Mesendoderm (in vitro differentiated cells): ENCODE data around the gene SERINC2.

ENCODE experiments used
- DNase-seq: peaks from one replicate; pipeline ENCODE4 v3.0.0; 2013
- H2AK5ac ChIP-seq: 2 replicates; pipeline ENCODE4 v1.6.1; 2013; ENCODE audit warnings: low read length, inconsistent platforms
- H2BK120ac ChIP-seq: 2 replicates; pipeline ENCODE4 v1.6.1; 2013; ENCODE audit warnings: low read depth, mild to moderate bottlenecking, low read length, moderate library complexity, mixed read lengths
- H2BK15ac ChIP-seq: replicated peaks from 2 replicates; pipeline ENCODE4 v1.6.1; 2013; ENCODE audit warnings: low read depth, mild to moderate bottlenecking, moderate library complexity
- H2BK5ac ChIP-seq: 2 replicates; pipeline ENCODE4 v1.6.1; 2013; ENCODE audit warnings: low read length, inconsistent platforms
- H3K18ac ChIP-seq: 2 replicates; pipeline ENCODE4 v1.6.1; 2013; ENCODE audit warnings: mild to moderate bottlenecking, low read length, mixed read lengths
- H3K23ac ChIP-seq: one replicate; pipeline ENCODE4 v1.6.1; 2013; ENCODE audit warnings: low read length
- H3K27ac ChIP-seq: 2 replicates; pipeline ENCODE4 v1.5.1; 2013; ENCODE audit warnings: low read depth, mild to moderate bottlenecking, inconsistent platforms, low read length, moderate library complexity
- H3K27me3 ChIP-seq: 2 replicates; pipeline ENCODE4 v1.6.1; 2013; ENCODE audit warnings: low read length, control low read depth, mild to moderate bottlenecking, inconsistent platforms; ENCODE audit not compliant: insufficient read depth, poor library complexity
- H3K36me3 ChIP-seq: 2 replicates; pipeline ENCODE4 v1.6.1; 2013; ENCODE audit warnings: low read length, inconsistent platforms; ENCODE audit not compliant: control insufficient read depth, insufficient read depth
- H3K4ac ChIP-seq: one replicate; pipeline ENCODE4 v1.6.1; 2013; ENCODE audit warnings: low read depth, mild to moderate bottlenecking, low read length, moderate library complexity
- H3K4me1 ChIP-seq: 2 replicates; pipeline ENCODE4 v1.6.1; 2013; ENCODE audit warnings: low read depth, low read length, inconsistent platforms; ENCODE audit not compliant: control insufficient read depth
- H3K4me2 ChIP-seq: 2 replicates; pipeline ENCODE4 v1.6.1; 2013; ENCODE audit warnings: low read length
- H3K4me3 ChIP-seq: 2 replicates; pipeline ENCODE4 v1.5.1; 2013; ENCODE audit warnings: mild to moderate bottlenecking, low read length
- H3K56ac ChIP-seq: one replicate; pipeline ENCODE4 v1.6.1; 2013; ENCODE audit warnings: low read length
- H3K79me1 ChIP-seq: 2 replicates; pipeline ENCODE4 v1.6.1; 2013; ENCODE audit warnings: low read length, inconsistent platforms
- H3K79me2 ChIP-seq: 2 replicates; pipeline ENCODE4 v1.6.1; 2013; ENCODE audit warnings: mild to moderate bottlenecking, low read length; ENCODE audit not compliant: control insufficient read depth, insufficient read depth
- H3K9ac ChIP-seq: 2 replicates; pipeline ENCODE4 v1.6.1; 2013; ENCODE audit warnings: low read length, inconsistent platforms
- H4K5ac ChIP-seq: one replicate; pipeline ENCODE4 v1.6.1; 2013; ENCODE audit warnings: low read length
- H4K8ac ChIP-seq: one replicate; pipeline ENCODE4 v1.6.1; 2013; ENCODE audit warnings: low read depth, mild to moderate bottlenecking, control low read depth, low read length, moderate library complexity
- WGBS: extraction: QIAGEN DNeasy Blood & Tissue Kit; methylation state at CpG from one replicate; pipeline ENCODE4 v1.1.7; 2013; ENCODE audit warnings: low lambda C conversion rate, missing lambda C conversion rate; ENCODE audit not compliant: insufficient coverage; ENCODE audit errors: extremely low coverage; 5-methylcytosine and 5-hydroxymethylcytosine counted together

SERINC2 gene

GRCh38 chr1:31405578-31406245 is 7.3 kb upstream of the SERINC2 start:
- no peak overlapping the region for H2AK5ac ChIP-seq
- H2BK120ac ChIP-seq, result no peak overlapping the region
- no peaks in the 10 kb centered on the region for H3K27me3 ChIP-seq
- no peak overlapping the region for H3K4me3 ChIP-seq
- DNase-seq, result no peak
- no peaks in the 10 kb centered on the region for H3K79me2 ChIP-seq
- no peaks in the 10 kb centered on the region for H3K36me3 ChIP-seq
- H3K4ac ChIP-seq, result no peak overlapping the region
- no peaks in the 10 kb centered on the region for H3K4me1 ChIP-seq
- no peak overlapping the region for H2BK5ac ChIP-seq
- H3K9ac ChIP-seq, result no peak overlapping the region
- WGBS, result no CpG with 5 or more reads among the region's 6 CpGs
- H4K8ac ChIP-seq, result no peak overlapping the region
- no peak overlapping the region for H3K23ac ChIP-seq
- no peaks in the 10 kb centered on the region for H3K79me1 ChIP-seq
- no peak overlapping the region for H3K27ac ChIP-seq
- no peak overlapping the region for H3K56ac ChIP-seq
- no peak overlapping the region for H2BK15ac ChIP-seq
- H3K4me2 ChIP-seq, result no peak overlapping the region
- no peak overlapping the region for H3K18ac ChIP-seq
- H4K5ac ChIP-seq, result no peak overlapping the region

GRCh38 chr1:31407029-31407626 is 5.9 kb upstream of the SERINC2 start:
- Histone ChIP-seq H3K18ac (no peak overlapping the region), H2BK5ac (no peak overlapping the region), H3K9ac (no peak overlapping the region), H3K23ac (no peak overlapping the region), H4K5ac (no peak overlapping the region), H3K4me1 (no peaks in the 10 kb centered on the region), H3K4ac (no peak overlapping the region), H2BK15ac (no peak overlapping the region), H4K8ac (no peak overlapping the region), H3K79me1 (no peaks in the 10 kb centered on the region), H3K4me3 (no peak overlapping the region), H3K4me2 (no peak overlapping the region), H3K56ac (no peak overlapping the region), H3K36me3 (no peaks in the 10 kb centered on the region), H2AK5ac (no peak overlapping the region), H2BK120ac (no peak overlapping the region), H3K27ac (no peak overlapping the region), H3K79me2 (no peaks in the 10 kb centered on the region), H3K27me3 (no peaks in the 10 kb centered on the region)
- no peak for DNase-seq
- no CpG with 5 or more reads among the region's 18 CpGs for WGBS

GRCh38 chr1:31408788-31409318 is 4.2 kb upstream of the SERINC2 start:
- H3K9ac ChIP-seq, result no peak overlapping the region
- no peak overlapping the region for H3K4me3 ChIP-seq
- no peaks in the 10 kb centered on the region for H3K79me2 ChIP-seq
- no peak overlapping the region for H2BK15ac ChIP-seq
- no peak overlapping the region for H3K4ac ChIP-seq
- peaks cover 2% of the 10 kb centered on the region for H3K4me1 ChIP-seq
- DNase-seq, result no peak
- H3K23ac ChIP-seq, result no peak overlapping the region
- no peak overlapping the region for H2AK5ac ChIP-seq
- H3K27ac ChIP-seq, result no peak overlapping the region
- no peaks in the 10 kb centered on the region for H3K27me3 ChIP-seq
- H3K79me1 ChIP-seq, result no peaks in the 10 kb centered on the region
- H3K56ac ChIP-seq, result no peak overlapping the region
- H3K36me3 ChIP-seq, result no peaks in the 10 kb centered on the region
- H2BK5ac ChIP-seq, result no peak overlapping the region
- H4K8ac ChIP-seq, result no peak overlapping the region
- no peak overlapping the region for H4K5ac ChIP-seq
- no CpG with 5 or more reads among the region's 5 CpGs for WGBS
- no peak overlapping the region for H3K18ac ChIP-seq
- no peak overlapping the region for H2BK120ac ChIP-seq
- H3K4me2 ChIP-seq, result no peak overlapping the region

- Histone ChIP-seq H3K56ac (no peak overlapping the region), H3K4ac (no peak overlapping the region), H2BK15ac (no peak overlapping the region), H3K23ac (no peak overlapping the region), H4K8ac (no peak overlapping the region), H3K27ac (no peak overlapping the region), H3K4me3 (no peak overlapping the region), H2BK120ac (no peak overlapping the region), H2AK5ac (no peak overlapping the region), H3K18ac (no peak overlapping the region), H3K36me3 (no peaks in the 10 kb centered on the region), H2BK5ac (no peak overlapping the region), H4K5ac (no peak overlapping the region), H3K4me2 (no peak overlapping the region), H3K79me1 (no peaks in the 10 kb centered on the region), H3K79me2 (no peaks in the 10 kb centered on the region), H3K27me3 (no peaks in the 10 kb centered on the region), H3K4me1 (peaks cover 4% of the 10 kb centered on the region), H3K9ac (no peak overlapping the region)
- no peak for DNase-seq
- WGBS, result no CpG with 5 or more reads among the region's 6 CpGs
Measured at GRCh38 chr1:31409946-31410858, 2.8 kb upstream of the SERINC2 start.

- H3K18ac ChIP-seq, result no peak overlapping the region
- H3K4me3 ChIP-seq, result no peak overlapping the region
- no peak overlapping the region for H2AK5ac ChIP-seq
- H3K56ac ChIP-seq, result no peak overlapping the region
- no peak overlapping the region for H4K5ac ChIP-seq
- H3K79me1 ChIP-seq, result no peaks in the 10 kb centered on the region
- no CpG with 5 or more reads among the region's 4 CpGs for WGBS
- no peak overlapping the region for H2BK120ac ChIP-seq
- no peak overlapping the region for H3K23ac ChIP-seq
- H3K36me3 ChIP-seq, result no peaks in the 10 kb centered on the region
- H3K27me3 ChIP-seq, result no peaks in the 10 kb centered on the region
- H3K4me1 ChIP-seq, result peaks cover 4% of the 10 kb centered on the region
- H3K27ac ChIP-seq, result no peak overlapping the region
- H3K9ac ChIP-seq, result no peak overlapping the region
- H3K4ac ChIP-seq, result no peak overlapping the region
- H3K4me2 ChIP-seq, result no peak overlapping the region
- H2BK15ac ChIP-seq, result no peak overlapping the region
- DNase-seq, result no peak
- H3K79me2 ChIP-seq, result no peaks in the 10 kb centered on the region
- no peak overlapping the region for H2BK5ac ChIP-seq
- no peak overlapping the region for H4K8ac ChIP-seq
Measured at GRCh38 chr1:31410871-31411270, 2.1 kb upstream of the SERINC2 start.
